Loucy (cell line): Measurements from ENCODE around the gene USP22.

Source experiments
- H2AFZ ChIP-seq: fragments of 200-600 bp; sonication (generic); 2 replicates; pipeline ENCODE4 v1.6.0; 2016; ENCODE audit warnings: antibody characterized with exemption, mild to moderate bottlenecking, low read length, moderate library complexity
- H3F3A ChIP-seq: fragments of 200-600 bp; 2 replicates; pipeline ENCODE4 v1.6.0; 2016; ENCODE audit warnings: antibody characterized with exemption, low read depth, mild to moderate bottlenecking
- H3K27me3 ChIP-seq: fragments of 200-600 bp; sonication (generic); 2 replicates; pipeline ENCODE4 v1.6.1; 2014; ENCODE audit warnings: low read length, mild to moderate bottlenecking; ENCODE audit not compliant: insufficient read depth, poor library complexity, severe bottlenecking
- H3K36me3 ChIP-seq: fragments of 200-600 bp; sonication (generic); 2 replicates; pipeline ENCODE4 v1.6.1; 2016; ENCODE audit warnings: low read length; ENCODE audit not compliant: insufficient read depth
- H3K4me1 ChIP-seq: fragments of 200-600 bp; sonication (generic); 2 replicates; pipeline ENCODE4 v1.5.1; 2014; ENCODE audit warnings: low read length, mild to moderate bottlenecking; ENCODE audit not compliant: insufficient read depth, poor library complexity, severe bottlenecking
- H3K4me2 ChIP-seq: fragments of 200-600 bp; sonication (generic); 2 replicates; pipeline ENCODE4 v1.6.0; 2014; ENCODE audit warnings: antibody characterized with exemption, low read length, low read depth, mild to moderate bottlenecking; ENCODE audit not compliant: poor library complexity, severe bottlenecking
- H3K4me3 ChIP-seq: fragments of 200-600 bp; sonication (generic); 2 replicates; pipeline ENCODE4 v1.5.1; 2014; ENCODE audit warnings: low read length, mild to moderate bottlenecking, mixed read lengths; ENCODE audit not compliant: poor library complexity, severe bottlenecking
- H3K79me2 ChIP-seq: fragments of 200-600 bp; sonication (generic); 2 replicates; pipeline ENCODE4 v1.6.1; 2014; ENCODE audit warnings: low read length; ENCODE audit not compliant: insufficient read depth
- H3K9ac ChIP-seq: fragments of 200-600 bp; sonication (generic); 2 replicates; pipeline ENCODE4 v1.6.0; 2014; ENCODE audit warnings: mild to moderate bottlenecking, low read depth, low read length, moderate library complexity; ENCODE audit not compliant: poor library complexity, severe bottlenecking
- H3K9me2 ChIP-seq: fragments of 200-600 bp; sonication (generic); replicated peaks from 2 replicates; pipeline ENCODE4 v1.6.1; 2016; ENCODE audit warnings: low read depth, low read length, mixed read lengths
- H3K9me3 ChIP-seq: fragments of 200-600 bp; sonication (generic); 2 replicates; pipeline ENCODE4 v1.6.1; 2014; ENCODE audit warnings: mild to moderate bottlenecking, antibody characterized with exemption, low read length, low read depth; ENCODE audit not compliant: insufficient read depth
- H4K20me1 ChIP-seq: fragments of 200-600 bp; sonication (generic); 2 replicates; pipeline ENCODE4 v1.6.0; 2014; ENCODE audit warnings: antibody characterized with exemption, low read length, mild to moderate bottlenecking; ENCODE audit not compliant: insufficient read depth, poor library complexity, severe bottlenecking
- CTCF ChIP-seq: fragments of 200-600 bp; sonication (generic); conservative IDR thresholded peaks from 2 replicates; pipeline ENCODE4 v1.5.1; 2014; ENCODE audit warnings: mild to moderate bottlenecking, antibody characterized with exemption, low read length
- EZH2phosphoT487 ChIP-seq: fragments of 200-600 bp; IDR thresholded peaks from 2 replicates; pipeline ENCODE4 v1.6.1; 2018; ENCODE audit warnings: antibody characterized with exemption, mild to moderate bottlenecking, moderate library complexity, borderline replicate concordance

Gene USP22

GRCh38 chr17:20999044-20999573 is 43.7 kb downstream of the USP22 start:
- peaks cover 6% of the 10 kb centered on the region; the same call in 1 of the 2 replicates for H3K79me2 ChIP-seq
- H3K4me1 ChIP-seq: no peaks in the 10 kb centered on the region
- no peaks in the 10 kb centered on the region for H3K27me3 ChIP-seq
- H3K36me3 ChIP-seq: peaks cover 61% of the 10 kb centered on the region; the same call in 1 of the 2 replicates
- H3K9me2 ChIP-seq: no peaks in the 10 kb centered on the region
- no peaks in the 10 kb centered on the region; the same call in 1 of the 2 replicates for H3F3A ChIP-seq
- peaks cover 32% of the 10 kb centered on the region for H4K20me1 ChIP-seq
- no peaks in the 10 kb centered on the region for H3K9me3 ChIP-seq
- H2AFZ ChIP-seq: no peak overlapping the region
- no peak overlapping the region for H3K4me2 ChIP-seq
- TF ChIP-seq CTCF (no peak), EZH2phosphoT487 (no peak)
- no peak overlapping the region for H3K9ac ChIP-seq
- H3K4me3 ChIP-seq: no peak overlapping the region

GRCh38 chr17:20998571-20999043 is 44.2 kb downstream of the USP22 start:
- peaks cover 6% of the 10 kb centered on the region; the same call in 1 of the 2 replicates for H3K79me2 ChIP-seq
- peaks cover 31% of the 10 kb centered on the region for H4K20me1 ChIP-seq
- no peaks in the 10 kb centered on the region; the same call in 1 of the 2 replicates for H3F3A ChIP-seq
- H3K4me2 ChIP-seq: no peak overlapping the region
- no peak overlapping the region for H3K9ac ChIP-seq
- H3K4me3 ChIP-seq: no peak overlapping the region
- TF ChIP-seq EZH2phosphoT487 (no peak), CTCF (no peak)
- peaks cover 56% of the 10 kb centered on the region; the same call in 1 of the 2 replicates for H3K36me3 ChIP-seq
- H3K27me3 ChIP-seq: no peaks in the 10 kb centered on the region
- no peak overlapping the region for H2AFZ ChIP-seq
- H3K9me2 ChIP-seq: no peaks in the 10 kb centered on the region
- H3K4me1 ChIP-seq: no peaks in the 10 kb centered on the region
- H3K9me3 ChIP-seq: no peaks in the 10 kb centered on the region

DNA sequence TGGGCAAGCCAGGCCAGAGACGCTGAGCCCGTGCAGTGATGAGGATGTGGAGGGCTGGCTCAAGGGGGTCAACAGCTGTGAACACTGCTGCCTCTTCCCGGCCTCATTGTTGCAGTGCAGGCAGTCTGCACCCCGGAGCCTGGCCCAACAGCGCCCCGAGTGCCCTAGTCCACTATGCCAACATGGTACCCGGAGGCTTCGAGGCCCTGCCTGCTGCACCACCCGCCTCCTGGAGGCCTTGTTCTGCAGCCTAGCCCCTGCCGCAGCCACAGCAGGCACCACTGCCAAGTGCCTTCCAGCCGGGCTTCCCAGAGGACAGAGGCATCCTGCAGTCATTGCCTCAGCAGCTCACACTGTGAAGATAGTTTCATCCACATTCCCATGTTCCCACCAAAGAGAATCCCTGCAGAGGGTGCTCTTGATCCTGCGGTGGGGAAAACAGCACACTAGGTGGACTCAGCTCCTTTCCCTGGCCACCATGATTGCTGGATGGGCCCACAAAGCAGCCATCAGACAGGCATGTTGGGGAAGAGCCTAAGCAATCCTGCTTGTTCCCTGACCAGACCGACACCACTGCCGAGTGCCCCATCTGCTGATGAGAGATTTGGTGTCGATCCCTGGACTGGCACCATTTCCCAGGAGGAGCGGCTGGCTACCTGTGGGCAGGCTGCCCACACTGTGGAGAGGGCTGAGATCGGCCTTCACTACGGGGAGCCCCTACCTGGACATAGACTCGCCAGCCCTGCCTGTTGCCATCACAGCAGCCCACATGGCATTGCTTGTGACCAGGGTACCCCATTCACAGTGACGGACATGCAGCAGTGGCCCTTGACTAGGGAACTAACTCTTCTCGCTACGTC is 44.9 kb downstream of the USP22 start:
- H3K9ac ChIP-seq: no peak overlapping the region
- H2AFZ ChIP-seq: no peak overlapping the region
- H4K20me1 ChIP-seq: peaks cover 31% of the 10 kb centered on the region
- no peaks in the 10 kb centered on the region for H3K9me3 ChIP-seq
- H3K79me2 ChIP-seq: peaks cover 6% of the 10 kb centered on the region; the same call in 1 of the 2 replicates
- H3K4me1 ChIP-seq: no peaks in the 10 kb centered on the region
- no peak for TF ChIP-seq EZH2phosphoT487
- TF ChIP-seq CTCF: no peak
- H3K9me2 ChIP-seq: no peaks in the 10 kb centered on the region
- peaks cover 49% of the 10 kb centered on the region; the same call in 1 of the 2 replicates for H3K36me3 ChIP-seq
- no peak overlapping the region for H3K4me3 ChIP-seq
- H3K4me2 ChIP-seq: no peak overlapping the region
- H3K27me3 ChIP-seq: no peaks in the 10 kb centered on the region
- H3F3A ChIP-seq: no peaks in the 10 kb centered on the region; the same call in 1 of the 2 replicates
